ENCODE data around the gene PCDHA3. TPM values are rescaled to one million over a fixed set of nuclear protein-coding genes. Genes with fewer than 3 reads are reported as not detected.

Gene PCDHA3
- total RNA-seq (2014; rRNA removed; shearing (Covaris generic)), result not detected in 2 replicates
- polyA plus RNA-seq (2016; fragmentation: Nextera tagmentation; extraction: Ambion mirVana), result 0.05 and 0.09 TPM in 2 replicates

DNA sequence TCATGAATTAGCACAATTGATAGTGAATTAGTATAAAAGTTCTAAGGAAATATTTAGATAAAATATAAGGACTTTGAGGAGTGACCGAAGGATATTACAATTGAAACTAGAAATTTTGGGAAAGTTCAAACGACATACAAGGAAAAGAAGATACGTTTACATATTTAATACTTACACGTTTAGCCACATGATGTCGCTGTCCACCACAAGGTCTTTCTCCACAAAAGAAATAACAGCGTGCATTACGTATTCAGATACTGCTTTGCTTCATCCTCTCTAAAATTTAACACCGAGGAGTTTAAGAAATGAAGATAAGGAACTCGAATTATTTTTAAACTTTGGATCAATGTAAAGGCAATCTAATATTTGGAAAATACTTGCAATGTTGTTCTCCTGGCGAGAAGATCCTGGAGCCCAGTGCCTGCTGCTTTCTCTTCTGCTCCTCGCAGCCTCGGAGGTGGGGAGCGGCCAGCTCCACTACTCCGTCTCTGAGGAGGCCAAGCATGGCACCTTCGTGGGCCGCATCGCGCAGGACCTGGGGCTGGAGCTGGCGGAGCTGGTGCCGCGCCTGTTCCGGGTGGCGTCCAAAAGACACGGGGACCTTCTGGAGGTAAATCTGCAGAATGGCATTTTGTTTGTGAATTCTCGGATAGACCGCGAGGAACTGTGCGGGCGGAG lies at the start of gene PCDHA3:
TSS of gene PCDHA3 (plus strand) at position 242 of the 678 bp plus-strand sequence.
- no peak within 1 kb of the TSS for H3K4me2 ChIP-seq (ENCODE audit: unreplicated experiment)

DNA sequence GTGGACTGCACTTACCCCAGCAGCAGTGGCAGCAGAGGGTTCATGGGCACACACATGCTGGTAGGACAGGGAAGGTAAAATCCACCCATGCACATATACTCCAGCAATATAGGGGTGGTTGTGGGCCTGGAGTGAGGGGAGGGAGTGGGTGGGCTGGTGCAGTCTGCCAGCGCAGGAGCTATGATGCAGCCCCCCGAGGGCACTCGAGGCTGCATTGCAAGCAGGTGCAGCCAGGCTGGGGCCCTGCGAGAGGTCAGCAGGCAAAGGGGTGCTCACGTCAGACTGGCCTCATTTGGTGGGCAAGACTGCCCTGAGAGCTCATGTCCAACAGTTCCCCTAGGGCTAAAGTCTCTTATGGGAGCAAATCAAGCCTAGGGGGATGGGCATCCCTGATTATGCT lies 47.3 kb upstream of the PCDHA3 start:
- WGBS, 2 experiments (ENCODE audit: low coverage in 1 of 2, low lambda C conversion rate in 2 of 2, missing lambda C conversion rate in 2 of 2), result 15 to 27% methylated on average over 5 of the region's 5 CpGs
- DNase-seq, result no peak

More for the DNA sequence above, at the start of gene PCDHA3:
- no peaks in the 10 kb centered on the region for H3K36me3 ChIP-seq (ENCODE audit: low read depth)
- in situ Hi-C loops (cut with MboI), result no loop called here
- no peaks in the 10 kb centered on the region for H4K20me1 ChIP-seq (ENCODE audit: insufficient read depth)
- H3K9me3 ChIP-seq (ENCODE audit: low read depth), result no peaks in the 10 kb centered on the region
- no peaks in the 10 kb centered on the region for H3K4me1 ChIP-seq (ENCODE audit: insufficient read depth)
- no peaks in the 10 kb centered on the region for H3K27me3 ChIP-seq (replicated peaks; ENCODE audit: insufficient read depth)
- no peaks in the 10 kb centered on the region for H3F3A ChIP-seq (ENCODE audit: insufficient read depth)
- H3K9ac ChIP-seq, result no peak within 1 kb of the TSS
- peak; percentile 33 for DNase-seq
- 21 to 22% methylated on average over 29 of the region's 29 CpGs for WGBS, 2 experiments (ENCODE audit: low coverage in 1 of 2, low lambda C conversion rate in 2 of 2, missing lambda C conversion rate in 2 of 2)
- H3K4me3 ChIP-seq, result peak within 1 kb of the TSS; percentile 42
- peak within 1 kb of the TSS; percentile 31 for H2AFZ ChIP-seq
- no peaks in the 10 kb centered on the region for H3K79me2 ChIP-seq (ENCODE audit: insufficient read depth)
- H3K27ac ChIP-seq, result no peak within 1 kb of the TSS
- TF ChIP-seq EZH2 (IDR thresholded peaks at IDR 0.05; ENCODE audit: insufficient read depth, poor library complexity, severe bottlenecking) (no peak), EZH2phosphoT487 (IDR thresholded peaks at IDR 0.05; ENCODE audit: insufficient read depth, low read depth) (no peak)
- no peaks in the 10 kb centered on the region for H3K9me2 ChIP-seq (ENCODE audit: insufficient read depth)

DNA sequence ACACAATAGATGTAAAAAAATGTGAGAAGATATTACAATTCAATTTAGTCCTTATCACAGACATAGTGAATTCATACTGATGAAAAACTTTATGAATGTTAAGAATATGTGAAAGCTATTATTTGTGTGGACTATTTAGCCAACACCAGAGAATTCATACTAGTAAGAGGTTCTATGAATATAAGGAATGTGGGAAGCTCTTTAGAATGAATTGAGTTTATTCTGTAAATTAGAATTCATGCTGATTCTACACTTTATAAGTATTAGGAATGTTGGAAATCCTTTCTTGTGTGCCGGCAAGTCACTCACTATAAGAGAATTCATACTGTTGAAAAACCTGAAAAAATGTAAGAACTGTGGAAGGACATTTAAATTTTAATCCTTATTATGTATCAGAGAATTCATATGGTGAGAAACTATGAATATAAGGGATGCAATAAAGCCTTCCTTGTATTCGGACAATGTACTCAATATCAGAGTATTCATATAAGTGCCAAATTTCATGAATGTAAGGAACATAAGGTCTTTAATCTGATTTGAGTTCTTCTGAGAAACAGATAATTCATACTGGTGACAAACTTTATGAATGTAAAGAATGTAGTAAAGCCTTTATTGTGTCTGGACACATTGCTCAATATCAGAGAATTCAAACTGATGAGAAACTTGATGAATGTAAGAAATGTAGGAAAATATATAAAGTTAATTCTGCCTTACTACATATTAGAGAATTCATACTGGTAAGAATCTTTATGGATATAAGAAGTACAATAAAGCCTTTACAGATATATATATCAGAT lies 36.5 kb upstream of the PCDHA3 start:
- in situ Hi-C loops (cut with MboI), result no loop called here
- peaks cover 25% of the 10 kb centered on the region for H3K9me3 ChIP-seq (ENCODE audit: low read depth)
- H3F3A ChIP-seq (ENCODE audit: insufficient read depth), result peaks cover 8% of the 10 kb centered on the region; the same call in 1 of the 2 replicates
- H4K20me1 ChIP-seq (ENCODE audit: insufficient read depth), result no peaks in the 10 kb centered on the region
- no peak overlapping the region for H2AFZ ChIP-seq
- no peaks in the 10 kb centered on the region for H3K9me2 ChIP-seq (ENCODE audit: insufficient read depth)
- H3K27ac ChIP-seq, result no peak overlapping the region
- no peak overlapping the region for H3K9ac ChIP-seq
- DNase-seq, result peak; percentile 0
- H3K4me3 ChIP-seq, result no peak overlapping the region
- TF ChIP-seq EZH2phosphoT487 (IDR thresholded peaks at IDR 0.05; ENCODE audit: insufficient read depth, low read depth) (no peak), EZH2 (IDR thresholded peaks at IDR 0.05; ENCODE audit: insufficient read depth, poor library complexity, severe bottlenecking) (no peak)
- WGBS, 2 experiments (ENCODE audit: low coverage in 1 of 2, low lambda C conversion rate in 2 of 2, missing lambda C conversion rate in 2 of 2), result 55 to 63% methylated on average over 2 of the region's 2 CpGs
- H3K4me1 ChIP-seq (ENCODE audit: insufficient read depth), result no peaks in the 10 kb centered on the region
- H3K27me3 ChIP-seq (replicated peaks; ENCODE audit: insufficient read depth), result no peaks in the 10 kb centered on the region
- H3K4me2 ChIP-seq (ENCODE audit: unreplicated experiment), result no peak overlapping the region
- H3K79me2 ChIP-seq (ENCODE audit: insufficient read depth), result no peaks in the 10 kb centered on the region
- no peaks in the 10 kb centered on the region for H3K36me3 ChIP-seq (ENCODE audit: low read depth)

More for the DNA sequence above, 47.3 kb upstream of the PCDHA3 start:
- Histone ChIP-seq H3K4me1 (ENCODE audit: insufficient read depth) (no peaks in the 10 kb centered on the region), H2AFZ (no peak overlapping the region), H3K27me3 (replicated peaks; ENCODE audit: insufficient read depth) (no peaks in the 10 kb centered on the region), H3K4me2 (ENCODE audit: unreplicated experiment) (no peak overlapping the region), H3K9me2 (ENCODE audit: insufficient read depth) (no peaks in the 10 kb centered on the region), H3F3A (ENCODE audit: insufficient read depth) (no peaks in the 10 kb centered on the region), H3K4me3 (no peak overlapping the region), H3K79me2 (ENCODE audit: insufficient read depth) (no peaks in the 10 kb centered on the region), H3K36me3 (ENCODE audit: low read depth) (no peaks in the 10 kb centered on the region), H3K9ac (no peak overlapping the region), H3K27ac (no peak overlapping the region), H4K20me1 (ENCODE audit: insufficient read depth) (no peaks in the 10 kb centered on the region), H3K9me3 (ENCODE audit: low read depth) (peaks cover 2% of the 10 kb centered on the region)
- TF ChIP-seq EZH2 (IDR thresholded peaks at IDR 0.05; ENCODE audit: insufficient read depth, poor library complexity, severe bottlenecking) (no peak), EZH2phosphoT487 (IDR thresholded peaks at IDR 0.05; ENCODE audit: insufficient read depth, low read depth) (no peak)
- in situ Hi-C loops (cut with MboI), result no loop called here

DNA sequence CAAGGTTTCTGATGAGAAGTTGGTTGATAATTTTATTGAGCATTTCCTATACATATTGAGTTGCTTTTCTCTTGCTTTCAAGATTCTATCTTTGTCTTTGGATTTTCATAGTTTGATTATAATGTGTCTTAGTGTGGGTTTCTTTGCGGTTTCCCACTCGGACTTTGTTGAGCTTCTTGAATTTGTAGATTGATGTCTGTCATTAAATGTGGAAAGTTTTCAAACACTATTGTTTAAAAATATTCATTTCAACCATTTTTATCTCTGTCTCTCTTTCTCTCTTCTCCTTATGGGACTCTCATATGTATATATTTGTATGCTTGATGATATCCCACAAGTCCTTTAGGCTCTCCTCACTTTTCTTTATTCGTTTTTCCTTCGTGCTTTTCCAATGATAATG lies 33.4 kb upstream of the PCDHA3 start:
- in situ Hi-C loops (cut with MboI), result no loop called here
- Histone ChIP-seq H3F3A (ENCODE audit: insufficient read depth) (peaks cover 8% of the 10 kb centered on the region; the same call in 1 of the 2 replicates), H3K4me1 (ENCODE audit: insufficient read depth) (no peaks in the 10 kb centered on the region), H3K27me3 (replicated peaks; ENCODE audit: insufficient read depth) (no peaks in the 10 kb centered on the region), H3K79me2 (ENCODE audit: insufficient read depth) (no peaks in the 10 kb centered on the region), H3K27ac (no peak overlapping the region), H3K4me3 (no peak overlapping the region), H3K9ac (no peak overlapping the region), H3K9me2 (ENCODE audit: insufficient read depth) (no peaks in the 10 kb centered on the region), H3K4me2 (ENCODE audit: unreplicated experiment) (no peak overlapping the region), H2AFZ (no peak overlapping the region), H4K20me1 (ENCODE audit: insufficient read depth) (no peaks in the 10 kb centered on the region), H3K9me3 (ENCODE audit: low read depth) (peaks cover 30% of the 10 kb centered on the region), H3K36me3 (ENCODE audit: low read depth) (no peaks in the 10 kb centered on the region)
- no peak for TF ChIP-seq EZH2phosphoT487 (IDR thresholded peaks at IDR 0.05; ENCODE audit: insufficient read depth, low read depth)
- no peak for TF ChIP-seq EZH2 (IDR thresholded peaks at IDR 0.05; ENCODE audit: insufficient read depth, poor library complexity, severe bottlenecking)
- 50 to 54% methylated on average over 4 of the region's 4 CpGs for WGBS, 2 experiments (ENCODE audit: low coverage in 1 of 2, low lambda C conversion rate in 2 of 2, missing lambda C conversion rate in 2 of 2)
- DNase-seq, result no peak
